Caki2 (cell line): Measurements from ENCODE around the gene BCL2L15. TPM values are rescaled to one million over a fixed set of nuclear protein-coding genes. Genes with fewer than 3 reads are reported as not detected.
"Not testable (repeated sequence)": the region's sequence is repeated elsewhere in the genome, so short reads cannot be mapped to it uniquely, and the experiment has no call there.

Source experiments
- DNase-seq: peaks from one replicate; pipeline ENCODE4 v3.0.0-alpha.2; 2015; ENCODE audit warnings: low read depth
- in situ Hi-C: cut with HindIII; loops from 2 replicates; pipeline ENCODE4 v1.10.0; 2016; ENCODE audit warnings: low sequenced_read_pairs, low pct_unique_long_range_greater_than_20kb, mixed read lengths
- total RNA-seq: library from RNA; depleted of rRNA; stranded (reverse); fragments of >200 nt; shearing (Covaris generic); gene quantifications from 2 replicates; pipeline ENCODE4 v1.2.3, GENCODE V29; 2014; ENCODE audit warnings: low replicate concordance; rRNA removed

The BCL2L15 gene
- total RNA-seq, 1 experiment from 2014 or later: 1.9 TPM

GRCh38 chr1:113854234-113854633, 33.1 kb downstream of the BCL2L15 start:
- in situ Hi-C loops: no loop called here
- no peak for DNase-seq

GRCh38 chr1:113852694-113853093, 34.7 kb downstream of the BCL2L15 start:
- in situ Hi-C loops, DNase-seq: not testable (repeated sequence)

DNA sequence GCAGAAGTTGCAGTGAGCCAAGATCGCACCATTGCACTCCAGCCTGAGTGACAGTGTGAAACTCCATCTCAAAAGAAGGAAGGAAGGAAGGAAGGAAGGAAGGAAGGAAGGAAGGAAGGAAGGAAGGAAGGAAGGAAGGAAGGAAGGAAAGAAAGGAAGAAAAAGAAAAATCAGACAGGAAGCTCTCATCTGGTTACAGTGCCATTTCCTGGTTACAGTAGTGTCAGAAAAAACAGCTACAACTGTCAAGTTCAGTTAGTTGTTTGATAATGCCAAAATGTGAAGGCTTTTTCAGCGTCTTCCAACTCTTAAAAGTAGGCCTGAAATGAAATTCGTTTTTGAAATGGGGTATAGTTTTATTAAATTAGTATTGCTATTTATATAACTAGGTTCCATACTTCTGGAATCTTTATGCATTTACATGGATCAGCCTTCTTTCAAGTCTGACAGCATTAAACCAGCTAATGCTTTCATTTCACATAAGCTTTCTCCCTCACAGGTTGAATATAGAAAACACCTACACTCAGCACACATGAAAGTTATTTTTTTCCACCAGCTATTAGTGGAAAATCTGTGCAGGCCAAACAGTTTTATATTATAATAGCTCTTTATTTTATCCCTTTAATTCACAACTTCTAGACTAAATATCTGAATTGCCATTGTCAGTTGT, 37.1 kb downstream of the BCL2L15 start:
- in situ Hi-C loops: no loop called here
- no peak for DNase-seq

- no peak for DNase-seq
- in situ Hi-C loops: no loop called here
These were observed 38.3 kb downstream of the BCL2L15 start for GRCh38 chr1:113849072-113849471.

GRCh38 chr1:113846391-113847035, 40.9 kb downstream of the BCL2L15 start:
- in situ Hi-C loops: no loop called here
- no peak for DNase-seq

GRCh38 chr1:113836534-113836933, 50.8 kb downstream of the BCL2L15 start:
- DNase-seq: no peak
- in situ Hi-C loops: no loop called here

- in situ Hi-C loops: no loop called here
- peak; percentile 3 for DNase-seq
These were observed 51.6 kb downstream of the BCL2L15 start for GRCh38 chr1:113835686-113836290.

DNA sequence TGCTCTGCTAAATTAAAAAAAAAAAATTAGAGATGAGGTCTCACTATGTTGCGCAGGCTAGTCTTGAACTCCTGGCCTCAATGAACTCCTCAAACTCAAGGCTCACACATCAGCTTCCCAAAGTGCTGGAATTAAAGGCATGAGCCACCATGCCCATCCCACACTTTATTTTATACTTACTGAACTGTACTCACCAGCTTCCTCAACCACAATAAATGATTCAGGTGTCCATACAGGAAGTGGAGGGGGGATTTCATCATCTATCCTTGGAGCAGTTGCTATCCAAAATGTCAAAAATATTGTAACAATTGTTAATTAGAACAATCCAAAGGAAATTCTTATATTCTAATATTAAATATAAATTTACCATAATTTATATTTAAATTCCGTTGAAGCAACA, 52.7 kb downstream of the BCL2L15 start:
- DNase-seq: no peak

More for the DNA sequence above, 52.7 kb downstream of the BCL2L15 start:
- in situ Hi-C loops: no loop called here

Other genes starting within 250 kb of the BCL2L15 start
- gene PHTF1, start 128.1 kb downstream of the BCL2L15 start, total RNA-seq: 13.3 and 21.2 TPM in 2 replicates
- gene RSBN1, start 75.1 kb downstream of the BCL2L15 start, total RNA-seq: 6.1 and 9.9 TPM in 2 replicates
- gene PTPN22, start 15.9 kb downstream of the BCL2L15 start, total RNA-seq: 0.71 TPM in 1 of 2 replicates, not detected in the other
- gene AP4B1, start 17.2 kb upstream of the BCL2L15 start, total RNA-seq: 2.0 and 2.3 TPM in 2 replicates
- 4.6 and 5.1 TPM in 2 replicates for gene DCLRE1B, start 17.7 kb upstream of the BCL2L15 start, total RNA-seq
- 8.1 and 10.0 TPM in 2 replicates for gene HIPK1, start 41.7 kb upstream of the BCL2L15 start, total RNA-seq
- gene OLFML3, start 91.9 kb upstream of the BCL2L15 start, total RNA-seq: not detected in 2 replicates